ENCODE data around the gene ARVCF.

ARVCF gene

GRCh38 chr22:19991645-19992451 is 24.8 kb downstream of the ARVCF start:
- H3K27me3 ChIP-seq (ENCODE audit: insufficient read depth, low read length): no peaks in the 10 kb centered on the region
- no peak overlapping the region for H2AFZ ChIP-seq (ENCODE audit: low read depth, low read length)
- H3K9me3 ChIP-seq (ENCODE audit: low read length): no peaks in the 10 kb centered on the region
- H3K4me1 ChIP-seq (ENCODE audit: insufficient read depth, low read length): peaks cover 8% of the 10 kb centered on the region
- no peaks in the 10 kb centered on the region for H3K36me3 ChIP-seq (ENCODE audit: insufficient read depth, low read length)
- no peak overlapping the region for H3K4me3 ChIP-seq (ENCODE audit: low read length)

GRCh38 chr22:19991395-19991644 is 25.3 kb downstream of the ARVCF start:
- H3K27me3 ChIP-seq (ENCODE audit: insufficient read depth, low read length): no peaks in the 10 kb centered on the region
- peaks cover 5% of the 10 kb centered on the region for H3K4me1 ChIP-seq (ENCODE audit: insufficient read depth, low read length)
- no peaks in the 10 kb centered on the region for H3K36me3 ChIP-seq (ENCODE audit: insufficient read depth, low read length)
- no peak overlapping the region for H2AFZ ChIP-seq (ENCODE audit: low read depth, low read length)
- H3K4me3 ChIP-seq (ENCODE audit: low read length): no peak overlapping the region
- H3K9me3 ChIP-seq (ENCODE audit: low read length): no peaks in the 10 kb centered on the region

GRCh38 chr22:19990609-19991394 is 25.8 kb downstream of the ARVCF start:
- no peaks in the 10 kb centered on the region for H3K9me3 ChIP-seq (ENCODE audit: low read length)
- no peaks in the 10 kb centered on the region for H3K36me3 ChIP-seq (ENCODE audit: insufficient read depth, low read length)

GRCh38 chr22:19990188-19990587 is 26.4 kb downstream of the ARVCF start:
- Histone ChIP-seq H3K9me3 (ENCODE audit: low read length) (no peaks in the 10 kb centered on the region), H2AFZ (ENCODE audit: low read depth, low read length) (no peak overlapping the region), H3K36me3 (ENCODE audit: insufficient read depth, low read length) (peaks cover 3% of the 10 kb centered on the region), H3K27me3 (ENCODE audit: insufficient read depth, low read length) (no peaks in the 10 kb centered on the region), H3K4me1 (ENCODE audit: insufficient read depth, low read length) (peaks cover 17% of the 10 kb centered on the region), H3K4me3 (ENCODE audit: low read length) (no peak overlapping the region)

More at GRCh38 chr22:19990609-19991394, 25.8 kb downstream of the ARVCF start:
- no peak overlapping the region for H3K4me3 ChIP-seq (ENCODE audit: low read length)
- H3K4me1 ChIP-seq (ENCODE audit: insufficient read depth, low read length): peaks cover 10% of the 10 kb centered on the region
- no peak overlapping the region for H2AFZ ChIP-seq (ENCODE audit: low read depth, low read length)
- no peaks in the 10 kb centered on the region for H3K27me3 ChIP-seq (ENCODE audit: insufficient read depth, low read length)

GRCh38 chr22:19989725-19990067 is 26.9 kb downstream of the ARVCF start:
- Histone ChIP-seq H3K36me3 (ENCODE audit: insufficient read depth, low read length) (peaks cover 3% of the 10 kb centered on the region), H3K9me3 (ENCODE audit: low read length) (no peaks in the 10 kb centered on the region), H3K4me1 (ENCODE audit: insufficient read depth, low read length) (peaks cover 22% of the 10 kb centered on the region), H3K27me3 (ENCODE audit: insufficient read depth, low read length) (no peaks in the 10 kb centered on the region), H3K4me3 (ENCODE audit: low read length) (no peak overlapping the region), H2AFZ (ENCODE audit: low read depth, low read length) (no peak overlapping the region)

GRCh38 chr22:19988965-19989724 is 27.5 kb downstream of the ARVCF start:
- H3K27me3 ChIP-seq (ENCODE audit: insufficient read depth, low read length): no peaks in the 10 kb centered on the region
- H2AFZ ChIP-seq (ENCODE audit: low read depth, low read length): no peak overlapping the region
- no peaks in the 10 kb centered on the region for H3K9me3 ChIP-seq (ENCODE audit: low read length)
- peaks cover 3% of the 10 kb centered on the region for H3K36me3 ChIP-seq (ENCODE audit: insufficient read depth, low read length)
- peaks cover 27% of the 10 kb centered on the region for H3K4me1 ChIP-seq (ENCODE audit: insufficient read depth, low read length)
- no peak overlapping the region for H3K4me3 ChIP-seq (ENCODE audit: low read length)

GRCh38 chr22:19988331-19988808 is 28.3 kb downstream of the ARVCF start:
- H2AFZ ChIP-seq (ENCODE audit: low read depth, low read length): no peak overlapping the region
- no peaks in the 10 kb centered on the region for H3K9me3 ChIP-seq (ENCODE audit: low read length)
- no peak overlapping the region for H3K4me3 ChIP-seq (ENCODE audit: low read length)
- no peaks in the 10 kb centered on the region for H3K27me3 ChIP-seq (ENCODE audit: insufficient read depth, low read length)
- peaks cover 32% of the 10 kb centered on the region for H3K4me1 ChIP-seq (ENCODE audit: insufficient read depth, low read length)
- H3K36me3 ChIP-seq (ENCODE audit: insufficient read depth, low read length): peaks cover 3% of the 10 kb centered on the region

- peak overlapping the region; percentile 4 for H3K4me3 ChIP-seq (ENCODE audit: low read length)
- H3K27me3 ChIP-seq (ENCODE audit: insufficient read depth, low read length): no peaks in the 10 kb centered on the region
- no peaks in the 10 kb centered on the region for H3K9me3 ChIP-seq (ENCODE audit: low read length)
- H3K36me3 ChIP-seq (ENCODE audit: insufficient read depth, low read length): peaks cover 6% of the 10 kb centered on the region
- peaks cover 32% of the 10 kb centered on the region for H3K4me1 ChIP-seq (ENCODE audit: insufficient read depth, low read length)
- no peak overlapping the region for H2AFZ ChIP-seq (ENCODE audit: low read depth, low read length)
Measured at GRCh38 chr22:19987394-19988306, 29.0 kb downstream of the ARVCF start.

- Histone ChIP-seq H3K9me3 (ENCODE audit: low read length) (no peaks in the 10 kb centered on the region), H2AFZ (ENCODE audit: low read depth, low read length) (peak overlapping the region; percentile 11), H3K4me1 (ENCODE audit: insufficient read depth, low read length) (peaks cover 32% of the 10 kb centered on the region), H3K27me3 (ENCODE audit: insufficient read depth, low read length) (no peaks in the 10 kb centered on the region), H3K36me3 (ENCODE audit: insufficient read depth, low read length) (peaks cover 13% of the 10 kb centered on the region), H3K4me3 (ENCODE audit: low read length) (peak overlapping the region; percentile 76)
Measured at GRCh38 chr22:19986410-19987341, 29.9 kb downstream of the ARVCF start.

- Histone ChIP-seq H3K4me1 (ENCODE audit: insufficient read depth, low read length) (peaks cover 32% of the 10 kb centered on the region), H3K9me3 (ENCODE audit: low read length) (no peaks in the 10 kb centered on the region), H3K36me3 (ENCODE audit: insufficient read depth, low read length) (peaks cover 19% of the 10 kb centered on the region), H3K4me3 (ENCODE audit: low read length) (peak overlapping the region; percentile 76), H3K27me3 (ENCODE audit: insufficient read depth, low read length) (no peaks in the 10 kb centered on the region), H2AFZ (ENCODE audit: low read depth, low read length) (no peak overlapping the region)
Measured at GRCh38 chr22:19986011-19986409, 30.6 kb downstream of the ARVCF start.

GRCh38 chr22:19984851-19985811 is 31.5 kb downstream of the ARVCF start:
- Histone ChIP-seq H2AFZ (ENCODE audit: low read depth, low read length) (no peak overlapping the region), H3K36me3 (ENCODE audit: insufficient read depth, low read length) (peaks cover 28% of the 10 kb centered on the region), H3K4me3 (ENCODE audit: low read length) (peak overlapping the region; percentile 76), H3K4me1 (ENCODE audit: insufficient read depth, low read length) (peaks cover 32% of the 10 kb centered on the region), H3K27me3 (ENCODE audit: insufficient read depth, low read length) (no peaks in the 10 kb centered on the region), H3K9me3 (ENCODE audit: low read length) (no peaks in the 10 kb centered on the region)
